GM19240 (cell line): ENCODE data around the gene CCDC28B.

Source experiments
- DNase-seq: peaks from one replicate; pipeline ENCODE4 v3.0.0; 2011; ENCODE audit warnings: low spot score; ENCODE audit not compliant: insufficient read length

The CCDC28B gene

DNA sequence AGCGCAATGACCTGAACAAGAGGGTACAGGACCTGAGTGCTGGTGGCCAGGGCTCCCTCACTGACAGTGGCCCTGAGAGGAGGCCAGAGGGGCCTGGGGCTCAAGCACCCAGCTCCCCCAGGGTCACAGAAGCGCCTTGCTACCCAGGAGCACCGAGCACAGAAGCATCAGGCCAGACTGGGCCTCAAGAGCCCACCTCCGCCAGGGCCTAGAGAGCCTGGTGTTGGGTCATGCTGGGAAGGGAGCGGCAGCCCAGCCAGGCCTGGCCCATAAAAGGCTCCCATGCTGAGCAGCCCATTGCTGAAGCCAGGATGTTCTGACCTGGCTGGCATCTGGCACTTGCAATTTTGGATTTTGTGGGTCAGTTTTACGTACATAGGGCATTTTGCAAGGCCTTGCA, 5.4 kb upstream of the CCDC28B start:
- DNase-seq: no peak

DNA sequence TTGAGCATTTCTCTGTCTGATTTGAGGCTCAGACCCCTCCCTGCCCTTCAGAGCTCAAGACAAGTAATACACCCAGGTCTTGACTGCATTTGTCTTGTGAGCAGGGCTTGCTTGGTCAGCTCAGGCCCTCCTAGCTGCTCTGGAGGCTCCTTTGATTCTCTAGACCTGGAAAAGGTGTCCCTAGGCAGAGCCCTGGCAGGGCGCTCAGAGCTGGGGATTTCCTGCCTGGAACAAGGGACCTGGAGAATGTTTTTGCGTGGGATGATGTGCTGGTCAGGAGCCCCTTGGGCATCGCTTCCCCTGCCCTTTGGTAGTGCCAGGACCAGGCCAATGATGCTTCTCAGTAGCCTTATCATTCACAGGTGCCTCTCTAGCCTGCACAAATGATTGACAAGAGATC, 4.9 kb upstream of the CCDC28B start:
- DNase-seq: no peak

- no peak for DNase-seq
Observed at GRCh38 chr1:32195972-32196823, 4.2 kb upstream of the CCDC28B start.

DNA sequence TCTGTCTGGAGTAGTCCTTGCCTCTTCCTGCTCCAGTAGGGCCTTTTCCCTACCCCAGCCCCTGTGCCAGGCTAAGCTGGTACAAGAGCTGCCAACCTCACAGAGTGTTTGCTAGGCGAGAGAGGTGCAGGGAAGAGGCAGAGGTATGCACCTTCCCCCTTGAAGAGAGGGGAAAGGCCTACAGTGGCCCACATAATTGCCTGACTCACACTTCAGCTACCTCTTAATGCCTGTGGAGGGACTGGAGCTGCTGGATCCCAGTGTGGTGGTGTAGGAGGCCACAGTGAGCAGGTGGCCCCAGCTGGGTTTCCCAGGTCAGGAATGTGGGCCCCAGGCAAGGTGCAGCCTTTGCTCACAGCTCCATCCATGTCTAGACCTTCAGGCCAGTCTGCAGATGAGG, 3.3 kb upstream of the CCDC28B start:
- DNase-seq: no peak

DNA sequence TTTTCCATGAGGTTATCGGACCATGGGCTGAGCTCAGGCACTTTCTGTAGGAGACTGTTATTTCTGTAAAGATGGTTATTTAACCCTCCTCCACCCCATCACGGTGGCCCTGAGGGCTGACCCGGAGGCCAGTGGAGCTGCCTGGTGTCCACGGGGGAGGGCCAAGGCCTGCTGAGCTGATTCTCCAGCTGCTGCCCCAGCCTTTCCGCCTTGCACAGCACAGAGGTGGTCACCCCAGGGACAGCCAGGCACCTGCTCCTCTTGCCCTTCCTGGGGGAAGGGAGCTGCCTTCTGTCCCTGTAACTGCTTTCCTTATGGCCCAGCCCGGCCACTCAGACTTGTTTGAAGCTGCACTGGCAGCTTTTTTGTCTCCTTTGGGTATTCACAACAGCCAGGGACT, 2.6 kb upstream of the CCDC28B start:
- no peak for DNase-seq

- DNase-seq: no peak
Observed at GRCh38 chr1:32198237-32199042, 2.0 kb upstream of the CCDC28B start.

- DNase-seq: no peak
Observed at GRCh38 chr1:32199043-32199716, 1.2 kb upstream of the CCDC28B start.

- no peak for DNase-seq
Observed at GRCh38 chr1:32199717-32200072, 700 bp upstream of the CCDC28B start.

GRCh38 chr1:32201011-32201855, 838 bp downstream of the CCDC28B start:
- no peak for DNase-seq

- DNase-seq: no peak
Observed at GRCh38 chr1:32204943-32205361, 4.6 kb downstream of the CCDC28B start.

DNA sequence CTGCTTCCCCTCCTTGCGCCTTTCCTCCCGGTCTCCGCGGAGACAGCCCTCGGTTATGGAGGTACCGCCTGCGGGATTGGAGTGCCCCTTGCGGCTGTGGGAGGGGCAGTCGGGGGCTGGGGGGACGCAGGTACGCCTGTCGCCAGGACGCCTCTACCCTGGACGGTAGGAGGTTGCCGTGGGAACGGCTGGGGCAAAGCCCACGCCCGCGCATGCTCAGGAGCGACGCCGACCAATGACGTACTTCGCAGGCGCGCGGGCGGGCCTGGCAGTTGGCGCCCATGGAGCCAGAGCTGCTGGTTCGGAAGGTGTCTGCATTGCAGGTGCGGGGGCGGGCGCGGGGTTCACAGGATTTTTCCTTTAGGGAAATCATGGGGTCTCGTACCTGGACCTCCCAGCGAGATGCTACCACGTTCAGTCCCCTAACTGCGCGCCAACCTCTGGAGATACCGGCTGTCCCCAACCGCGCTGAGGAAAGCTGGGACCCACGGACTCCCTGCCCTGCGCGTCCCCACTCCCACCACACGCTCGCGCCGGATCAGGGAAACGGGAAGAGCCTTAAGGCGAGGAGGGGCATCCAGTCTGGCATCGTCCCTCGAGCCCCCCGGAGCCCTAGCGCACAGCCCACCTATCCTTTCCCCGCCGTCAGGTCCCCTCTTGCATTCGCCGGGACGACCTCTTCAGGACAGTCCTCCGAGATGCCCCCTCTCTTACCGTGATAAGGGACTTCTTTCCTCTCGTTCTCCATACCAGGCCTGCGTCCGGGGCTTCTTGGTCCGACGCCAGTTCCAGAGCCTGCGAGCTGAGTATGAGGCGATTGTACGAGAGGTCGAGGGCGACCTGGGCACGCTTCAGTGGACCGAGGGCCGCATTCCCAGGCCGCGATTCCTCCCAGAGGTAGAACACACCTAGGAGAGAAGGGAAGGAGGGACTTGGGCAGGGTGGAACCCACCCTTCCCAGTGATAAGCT, 5.3 kb downstream of the CCDC28B start, which contains the start of gene IQCC:
IQCC (plus strand) TSS at position 271 of the 970 bp plus-strand sequence; CDS start at position 282, 11 bp downstream.
- peak; percentile 64 for DNase-seq

DNA sequence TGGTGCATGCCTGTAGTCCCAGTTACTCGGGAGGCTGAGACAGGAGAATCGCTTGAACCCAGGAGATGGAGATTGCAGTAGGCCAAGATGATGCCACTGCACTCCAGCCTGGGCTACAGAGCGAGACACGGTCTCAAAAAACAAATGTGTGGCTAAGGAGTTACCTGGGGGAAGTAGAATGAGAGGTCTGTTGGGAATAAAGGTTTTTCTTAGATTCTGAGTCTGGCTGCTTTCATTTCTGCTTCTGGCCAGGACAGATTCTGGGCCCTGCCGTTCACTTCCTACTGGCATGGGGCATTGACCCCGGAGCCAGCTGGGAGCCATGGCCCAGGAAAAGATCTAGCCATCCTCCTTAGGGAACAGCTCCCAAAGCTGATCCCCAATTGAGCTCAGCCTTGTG, 8.1 kb downstream of the CCDC28B start:
- no peak for DNase-seq

GRCh38 chr1:32208891-32209328, 8.5 kb downstream of the CCDC28B start, which contains the start of gene DCDC2B:
TSS of gene DCDC2B (plus strand) at chr1:32209089. CDS start at chr1:32209094, 5 bp downstream.
- no peak for DNase-seq

GRCh38 chr1:32215629-32216480, 15.5 kb downstream of the CCDC28B start:
- peak; percentile 50 for DNase-seq

DNA sequence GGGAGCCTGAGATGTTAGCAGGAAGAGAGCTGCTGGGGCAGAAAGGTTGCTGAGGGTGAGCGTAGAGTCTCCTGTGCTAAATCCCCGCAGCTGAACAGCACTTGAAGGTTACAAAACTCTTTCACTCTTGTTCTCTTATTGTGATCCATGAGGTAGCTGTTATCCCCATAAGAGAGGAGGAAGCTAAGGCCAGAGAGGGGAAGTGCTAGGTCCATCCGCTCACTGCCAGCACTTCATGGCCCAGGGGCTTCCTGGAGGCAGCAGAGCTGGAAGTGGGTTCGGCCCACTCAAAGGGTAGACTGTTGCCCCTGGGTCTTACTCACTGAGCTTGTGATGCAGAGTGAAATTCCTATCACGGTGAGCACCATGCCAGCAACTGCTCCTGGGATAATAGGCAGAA, 16.2 kb downstream of the CCDC28B start:
- no peak for DNase-seq

DNA sequence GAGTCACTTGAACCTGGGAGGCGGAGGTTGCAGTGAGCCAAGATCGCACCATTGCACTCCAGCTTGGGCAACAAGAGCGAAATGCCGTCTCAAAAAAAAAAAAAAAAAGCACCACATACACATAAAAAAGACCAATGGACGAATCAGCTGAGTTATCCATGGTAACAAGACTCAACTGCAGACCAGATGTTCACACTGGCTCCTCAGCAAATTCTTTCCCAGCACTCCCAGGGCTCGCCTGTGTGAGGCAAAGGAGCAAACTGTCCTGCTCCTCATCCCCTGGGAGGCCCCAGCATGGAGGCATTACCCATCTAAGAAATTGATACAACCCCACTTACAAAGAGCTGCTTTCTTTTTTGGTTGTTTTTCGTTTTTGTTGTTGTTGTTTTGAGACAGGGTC, 18.6 kb downstream of the CCDC28B start:
- DNase-seq: no peak

DNA sequence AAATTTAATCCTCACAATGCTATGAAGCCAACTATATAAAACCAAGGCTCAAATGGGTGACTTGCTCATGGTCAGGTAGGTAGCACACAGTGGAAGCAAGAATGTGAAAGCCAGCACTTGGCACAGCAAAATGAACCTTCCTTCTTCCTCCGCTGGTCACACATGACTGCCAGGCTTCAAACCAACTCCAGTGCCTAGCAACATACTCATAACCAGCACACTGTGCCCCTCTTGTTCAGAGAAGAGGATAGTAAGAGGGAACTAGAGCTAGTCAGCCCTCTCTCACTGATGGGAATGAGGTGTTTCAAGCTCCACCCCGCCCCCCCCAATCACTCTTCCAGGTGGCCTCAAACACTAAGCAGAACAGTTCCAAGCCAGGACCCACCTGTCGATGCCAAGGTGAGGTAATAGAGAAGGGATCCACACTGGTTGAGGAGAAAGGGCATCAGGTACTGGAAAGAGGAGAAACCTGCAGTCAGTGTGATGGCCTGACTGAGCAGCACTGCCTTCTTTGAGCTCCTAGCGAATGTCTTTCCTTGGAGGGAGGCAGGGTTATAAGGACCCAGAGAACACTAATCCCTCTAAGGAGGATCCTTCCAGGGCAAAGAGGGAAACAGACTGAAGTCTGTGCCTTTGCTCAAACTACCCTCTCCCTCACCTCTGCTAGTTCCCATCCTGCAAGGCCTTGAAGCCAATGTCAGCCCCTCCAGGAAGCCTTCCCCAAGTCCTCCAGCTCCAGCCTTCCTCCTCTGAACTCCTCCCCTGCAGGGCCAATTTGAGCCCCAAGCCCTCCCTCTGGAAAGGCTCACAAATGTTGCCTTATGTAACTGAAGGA, 20.6 kb downstream of the CCDC28B start:
- no peak for DNase-seq

GRCh38 chr1:32221581-32221979, 21.2 kb downstream of the CCDC28B start:
- DNase-seq: no peak
